Measurements from ENCODE around the gene PRDM16. TPM values are rescaled to one million over a fixed set of nuclear protein-coding genes. Genes with fewer than 3 reads are reported as not detected.

Gene PRDM16
- total RNA-seq, 4 donors from 2014 or later, result 0.41 to 0.95 TPM; not detected in 2

DNA sequence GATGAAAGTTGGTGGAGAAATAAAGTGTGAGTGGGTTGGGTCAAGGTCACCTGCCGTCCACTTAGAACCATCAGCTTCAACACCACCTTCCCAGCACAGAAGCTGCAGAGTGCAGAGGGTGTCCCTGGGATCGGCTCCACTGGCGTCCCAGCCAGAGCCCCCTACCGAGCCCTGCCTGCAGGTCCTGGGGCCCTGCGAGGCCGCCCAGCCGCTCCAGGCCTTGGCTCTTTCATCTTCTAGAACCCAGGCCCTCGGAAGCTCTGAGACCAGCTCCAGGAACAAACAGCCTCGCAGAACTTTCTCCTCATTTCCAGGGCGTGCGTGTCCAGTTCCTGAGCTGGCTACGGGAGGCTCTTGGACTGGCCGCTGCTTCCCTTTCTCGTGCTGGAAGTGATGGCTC, 166.0 kb downstream of the PRDM16 start:
- 92% methylated on average over 14 of the region's 14 CpGs; no CpG with 5 or more reads in 1 of the 2 donors for WGBS, 2 donors (ENCODE audit: low coverage in 1 of 2)
- in situ Hi-C loops (cut with MboI; ENCODE audit: low pct_ligation_motif_present in 1 of 4, low pct_unique_long_range_greater_than_20kb in 1 of 4, low sequenced_read_pairs in 3 of 4), result no loop called here
- Histone ChIP-seq H3K36me3 (no peaks in the 10 kb centered on the region), H3K27me3 (no peaks in the 10 kb centered on the region), H3K27ac (no peak overlapping the region), H3K9me3 (no peaks in the 10 kb centered on the region), H3K4me3 (no peak overlapping the region), H3K4me1 (no peaks in the 10 kb centered on the region)
- TF ChIP-seq CTCF (IDR thresholded peaks at IDR 0.05), result no peak
- TF ChIP-seq EP300 (IDR thresholded peaks at IDR 0.05; ENCODE audit: low read depth), result no peak
- no peak for TF ChIP-seq POLR2AphosphoS5 (IDR thresholded peaks at IDR 0.05)
- TF ChIP-seq POLR2A (IDR thresholded peaks at IDR 0.05), result no peak
- intact Hi-C loops (cut with DNase I; ENCODE audit: low total_unique reads), result no loop called here
- no peak for DNase-seq

DNA sequence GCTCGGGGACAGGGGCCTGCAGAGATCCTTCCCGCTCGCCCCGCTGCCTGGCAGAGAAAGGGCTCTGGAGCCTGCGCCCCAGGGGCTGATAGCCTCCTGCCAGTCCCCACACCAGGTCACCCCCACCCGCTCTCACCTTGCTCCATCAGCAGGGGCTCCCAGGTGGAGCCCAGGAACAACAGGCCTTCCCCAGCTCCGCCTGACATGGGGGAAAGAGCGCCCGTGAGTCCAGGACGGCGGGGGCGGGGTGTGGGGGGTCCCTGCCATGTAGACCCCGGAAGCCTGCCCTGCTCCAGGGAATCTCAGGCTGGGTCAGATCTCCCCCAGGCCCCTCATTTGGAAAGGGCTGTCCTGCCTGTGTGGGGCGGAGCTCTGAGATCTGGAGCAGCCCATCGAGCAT, 166.5 kb downstream of the PRDM16 start:
- H3K27me3 ChIP-seq, result no peaks in the 10 kb centered on the region

DNA sequence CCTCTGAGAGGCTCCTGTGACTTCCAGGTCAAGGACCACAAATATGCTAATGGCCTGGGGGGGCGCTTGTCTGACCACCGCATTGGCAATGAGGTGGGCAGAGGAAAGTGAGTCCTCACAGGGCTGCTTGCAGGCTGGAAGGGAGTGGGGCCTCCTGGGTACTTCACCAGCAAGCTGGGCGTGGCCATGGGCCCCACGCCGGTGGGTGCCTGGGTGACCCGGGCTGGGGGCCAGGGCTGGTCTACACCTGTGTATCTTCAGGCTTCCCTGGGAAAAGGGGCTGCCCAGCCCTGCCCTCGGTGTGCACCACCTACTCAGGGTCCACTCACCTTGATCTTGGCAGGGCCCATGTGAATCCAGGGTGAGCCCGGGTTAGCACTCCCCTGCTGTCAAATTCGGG, 167.4 kb downstream of the PRDM16 start:
- Histone ChIP-seq H3K27me3 (peaks cover 1% of the 10 kb centered on the region), H3K4me1 (no peaks in the 10 kb centered on the region), H3K27ac (no peak overlapping the region), H3K4me3 (no peak overlapping the region), H3K9me3 (no peaks in the 10 kb centered on the region), H3K36me3 (no peaks in the 10 kb centered on the region)
- in situ Hi-C loops (cut with MboI; ENCODE audit: low pct_ligation_motif_present in 1 of 4, low pct_unique_long_range_greater_than_20kb in 1 of 4, low sequenced_read_pairs in 3 of 4) (no loop called here), intact Hi-C loops (cut with DNase I; ENCODE audit: low total_unique reads) (no loop called here)
- WGBS, 2 donors (ENCODE audit: low coverage in 1 of 2), result 84% methylated on average over 9 of the region's 9 CpGs; no CpG with 5 or more reads in 1 of the 2 donors
- TF ChIP-seq POLR2A (IDR thresholded peaks at IDR 0.05) (no peak), CTCF (IDR thresholded peaks at IDR 0.05) (no peak), EP300 (IDR thresholded peaks at IDR 0.05; ENCODE audit: low read depth) (no peak), POLR2AphosphoS5 (IDR thresholded peaks at IDR 0.05) (no peak)
- DNase-seq, result no peak

More for the DNA sequence above, 166.5 kb downstream of the PRDM16 start:
- in situ Hi-C loops (cut with MboI; ENCODE audit: low pct_ligation_motif_present in 1 of 4, low pct_unique_long_range_greater_than_20kb in 1 of 4, low sequenced_read_pairs in 3 of 4) (no loop called here), intact Hi-C loops (cut with DNase I; ENCODE audit: low total_unique reads) (no loop called here)
- DNase-seq, result no peak
- Histone ChIP-seq H3K4me1 (no peaks in the 10 kb centered on the region), H3K27ac (no peak overlapping the region), H3K36me3 (no peaks in the 10 kb centered on the region), H3K4me3 (no peak overlapping the region), H3K9me3 (no peaks in the 10 kb centered on the region)
- 88% methylated on average over 15 of the region's 15 CpGs; no CpG with 5 or more reads in 1 of the 2 donors for WGBS, 2 donors (ENCODE audit: low coverage in 1 of 2)
- TF ChIP-seq POLR2A (IDR thresholded peaks at IDR 0.05) (no peak), CTCF (IDR thresholded peaks at IDR 0.05) (no peak), EP300 (IDR thresholded peaks at IDR 0.05; ENCODE audit: low read depth) (no peak), POLR2AphosphoS5 (IDR thresholded peaks at IDR 0.05) (no peak)

GRCh38 chr1:3236955-3237354, 168.0 kb downstream of the PRDM16 start:
- H3K9me3 ChIP-seq, result no peaks in the 10 kb centered on the region
- no peaks in the 10 kb centered on the region for H3K4me1 ChIP-seq
- H3K4me3 ChIP-seq, result no peak overlapping the region
- no peak for DNase-seq
- peaks cover 6% of the 10 kb centered on the region for H3K27me3 ChIP-seq
- intact Hi-C loops (cut with DNase I; ENCODE audit: low total_unique reads), result no loop called here
- in situ Hi-C loops (cut with MboI; ENCODE audit: low pct_ligation_motif_present in 1 of 4, low pct_unique_long_range_greater_than_20kb in 1 of 4, low sequenced_read_pairs in 3 of 4), result no loop called here
- no peaks in the 10 kb centered on the region for H3K36me3 ChIP-seq
- 90 to 92% methylated on average over 2 to 4 of the region's 7 CpGs for WGBS, 2 donors (ENCODE audit: low coverage in 1 of 2)
- no peak for TF ChIP-seq EP300 (IDR thresholded peaks at IDR 0.05; ENCODE audit: low read depth)
- TF ChIP-seq POLR2A (IDR thresholded peaks at IDR 0.05), result no peak
- TF ChIP-seq POLR2AphosphoS5 (IDR thresholded peaks at IDR 0.05), result no peak
- no peak for TF ChIP-seq CTCF (IDR thresholded peaks at IDR 0.05)
- H3K27ac ChIP-seq, result no peak overlapping the region
